K562 (cell line): ENCODE results near the gene PDZD2. TPM values are rescaled to one million over a fixed set of nuclear protein-coding genes. Genes with fewer than 3 reads are reported as not detected.

Experiments
- ATAC-seq: fragments of 200-7000 bp; cut with Tn5 transposase; 3 replicates; pipeline ENCODE4 v1.9.1; 2020; ENCODE audit warnings: moderate library complexity
- BruUV-seq: library from RNA; stranded (reverse); fragments of 400-500 nt; replicated peaks from 2 replicates; lab custom pipeline; 2021; lab: Mats Ljungman, UMichigan
- CTCF ChIA-PET: fragments of 300-600 bp; formaldehyde crosslinking; extraction: SDS; loops from one replicate; lab custom pipeline; 2021; ENCODE audit warnings: low intra/inter-chr PET ratio; lab: Yijun Ruan, JAX
- POLR2A ChIA-PET: fragments of 300-600, 350-650 bp; sonication (Branson Sonifier 250); formaldehyde crosslinking; extraction: SDS; loops from one replicate; lab custom pipeline; 2021; ENCODE audit warnings: antibody characterized with exemption, inconsistent platforms; lab: Yijun Ruan, JAX
- DNase-seq, 4 experiments: peaks; one replicate each; pipeline versions ENCODE4 v3.0.0 to v3.0.0-alpha.2; 2011 to 2018; ENCODE audit warnings: low spot score in 3 of 4, mixed read lengths in 3 of 4; ENCODE audit errors: extremely low read depth in 1 of 4
- FAIRE-seq: peaks from 2 replicates; lab custom pipeline; 2011; peaks lifted over from hg19 to GRCh38; lab: Jason Lieb, UNC
- H2AFZ ChIP-seq: 2 replicates; pipeline ENCODE4 v1.6.0; 2011; ENCODE audit warnings: low read depth, low read length, control low read depth, inconsistent platforms
- H3K27ac ChIP-seq: fragments of 200-600 bp; 3 replicates; pipeline ENCODE4 v1.8.0; 2011; ENCODE audit warnings: low read depth, mild to moderate bottlenecking, control low read depth, inconsistent platforms, low read length, moderate library complexity, mixed read lengths; ENCODE audit errors: extremely low read depth
- H3K27me3 ChIP-seq, 2 experiments: fragments of 300-600 bp in 1 of 2; 2 replicates in 1 of 2; 3 replicates in 1 of 2; pipeline versions ENCODE4 v1.6.0 to v1.8.0; 2011; ENCODE audit warnings: inconsistent platforms in 2 of 2, low read length in 2 of 2, mild to moderate bottlenecking in 1 of 2, mixed read lengths in 1 of 2, moderate library complexity in 1 of 2; ENCODE audit not compliant: control insufficient read depth in 2 of 2, insufficient read depth in 2 of 2
- H3K36me3 ChIP-seq: fragments of 300-600 bp; 3 replicates; pipeline ENCODE4 v1.8.0; 2011; ENCODE audit warnings: mild to moderate bottlenecking, low read length, inconsistent platforms; ENCODE audit not compliant: control insufficient read depth, insufficient read depth
- H3K4me1 ChIP-seq, 2 experiments: fragments of 200-600 bp in 1 of 2; replicated peaks in 1 of 2; 2 replicates in 1 of 2; 3 replicates in 1 of 2; pipeline versions ENCODE4 v1.5.1 to v1.8.0; 2011; ENCODE audit warnings: inconsistent platforms in 2 of 2, low read length in 2 of 2, mild to moderate bottlenecking in 1 of 2, mixed read lengths in 1 of 2, moderate library complexity in 1 of 2; ENCODE audit not compliant: control insufficient read depth in 2 of 2, insufficient read depth in 2 of 2
- H3K4me2 ChIP-seq: 2 replicates; pipeline ENCODE4 v1.6.1; 2011; ENCODE audit warnings: low read length, control low read depth, inconsistent platforms, mixed read lengths; ENCODE audit not compliant: insufficient read depth
- H3K4me3 ChIP-seq: fragments of 200-600 bp; sonication (generic), shearing (Covaris generic); 2 replicates; pipeline ENCODE4 v1.5.1; 2016; ENCODE audit warnings: control low read depth, inconsistent platforms
- H3K79me2 ChIP-seq: fragments of 200-600 bp; 3 replicates; pipeline ENCODE4 v1.8.0; 2011; ENCODE audit warnings: low read length, inconsistent platforms; ENCODE audit not compliant: control insufficient read depth, insufficient read depth
- H3K9ac ChIP-seq, 2 experiments: 2 replicates each; pipeline versions ENCODE4 v1.6.0 to v1.6.1; 2011; ENCODE audit warnings: low read depth in 2 of 2, low read length in 2 of 2, control low read depth in 1 of 2, inconsistent platforms in 1 of 2, mild to moderate bottlenecking in 1 of 2, mixed read lengths in 1 of 2; ENCODE audit not compliant: insufficient read depth in 1 of 2
- H3K9me1 ChIP-seq: one replicate; pipeline ENCODE4 v1.6.0; 2011; ENCODE audit warnings: inconsistent platforms, mild to moderate bottlenecking, low read length, moderate library complexity; ENCODE audit not compliant: control insufficient read depth, insufficient read depth
- H3K9me3 ChIP-seq: replicated peaks from 2 replicates; pipeline ENCODE4 v1.5.1; 2011; ENCODE audit warnings: low read depth, low read length, inconsistent platforms; ENCODE audit not compliant: control insufficient read depth, insufficient read depth
- H4K20me1 ChIP-seq: replicated peaks from 2 replicates; pipeline ENCODE4 v1.6.1; 2011; ENCODE audit warnings: low read length, inconsistent platforms, mixed read lengths; ENCODE audit not compliant: control insufficient read depth, insufficient read depth
- HNRNPH1 ChIP-seq: fragments of 200-400 bp; formaldehyde crosslinking; optimal IDR thresholded peaks from 2 replicates; pipeline ENCODE3; 2017; ENCODE audit warnings: low read depth, mild to moderate bottlenecking, low read length, moderate library complexity
- PTTG1 ChIP-seq: fragments of 450-650 bp; IDR thresholded peaks from 2 replicates; pipeline ENCODE4 v1.6.1; 2016; ENCODE audit warnings: low read depth, mild to moderate bottlenecking, missing genetic modification characterization, missing compliant biosample characterization
- TEAD4 ChIP-seq, 2 experiments: sonication (generic) in 1 of 2; formaldehyde crosslinking in 1 of 2; IDR thresholded peaks; 2 replicates each; pipeline versions ENCODE4 v1.6.1 to v1.8.0; 2012 to 2022; ENCODE audit warnings: borderline replicate concordance in 1 of 2, inconsistent platforms in 1 of 2, low read length in 1 of 2, mild to moderate bottlenecking in 1 of 2, missing genetic modification reagents in 1 of 2
- ZNF408 ChIP-seq: fragments of 250-450 bp; sonication (Bioruptor Pico); IDR thresholded peaks from 2 replicates; pipeline ENCODE4 v1.4.0; 2020; ENCODE audit warnings: low read depth, mild to moderate bottlenecking, moderate library complexity
- WGBS: fragments of 100-300 bp; shearing (Covaris generic); methylation state at CpG from one replicate; pipeline ENCODE4 v1.1.6; 2016; ENCODE audit warnings: low coverage, mixed read lengths; ENCODE audit not compliant: insufficient coverage; ENCODE audit errors: missing lambda C conversion rate; 5-methylcytosine and 5-hydroxymethylcytosine counted together
- in situ Hi-C: fragments of 300-500 bp; cut with MboI; formaldehyde crosslinking; loops from 4 replicates; pipeline ENCODE4 v1.15.0; 2018; ENCODE audit warnings: inconsistent platforms, mixed read lengths
- intact Hi-C: fragments of 100-400 bp; cut with micrococcal nuclease; formaldehyde crosslinking; loops from 2 replicates; pipeline ENCODE4 v1.14.2; 2022
- polyA plus RNA-seq, 8 experiments: library from polyadenylated mRNA; depleted of rRNA in 4 of 8; stranded (reverse) in 5 of 8; unstranded in 3 of 8; fragments of >200 nt; fragmentation: Nextera tagmentation in 2 of 8; fragmentation: Illumina TruSeq in 1 of 8; extraction: Ambion mirVana in 2 of 8; extraction: Trizol in 1 of 8; gene quantifications; 2 replicates each; pipeline versions ENCODE4 v1.2.1 to v1.2.3, GENCODE V29; 2011 to 2014; ENCODE audit warnings: inconsistent platforms in 1 of 8, missing spikeins in 1 of 8
- total RNA-seq, 7 experiments: library from RNA; depleted of rRNA in 6 of 7; stranded (reverse); fragments of >200 nt in 6 of 7; fragmentation: Illumina TruSeq in 2 of 7; extraction: Trizol in 2 of 7; gene quantifications; 2 replicates each; pipeline versions ENCODE4 v1.2.1 to v1.2.3, GENCODE V29; 2011 to 2021; ENCODE audit warnings: low replicate concordance in 1 of 7
- TF ChIP-seq, protein P1 (sequence below), 3 experiments: IDR thresholded peaks in 2 of 3; conservative IDR thresholded peaks in 1 of 3; 2 replicates each; pipeline ENCODE4 v1.5.1; 2011 to 2012; ENCODE audit warnings: low read length in 3 of 3, mild to moderate bottlenecking in 3 of 3, control low read depth in 2 of 3, improper control_type of control experiment in 1 of 3, inconsistent platforms in 1 of 3, low read depth in 1 of 3, mixed read lengths in 1 of 3, moderate library complexity in 1 of 3; ENCODE audit not compliant: insufficient read depth in 2 of 3

Gene PDZD2
- total and polyA plus RNA-seq, 9 of the 15 experiments (the other 6 are each of a cell fraction or from before 2014, with no cell fraction given): 0.02 to 0.08 (median 0.04) TPM; not detected in 6

DNA sequence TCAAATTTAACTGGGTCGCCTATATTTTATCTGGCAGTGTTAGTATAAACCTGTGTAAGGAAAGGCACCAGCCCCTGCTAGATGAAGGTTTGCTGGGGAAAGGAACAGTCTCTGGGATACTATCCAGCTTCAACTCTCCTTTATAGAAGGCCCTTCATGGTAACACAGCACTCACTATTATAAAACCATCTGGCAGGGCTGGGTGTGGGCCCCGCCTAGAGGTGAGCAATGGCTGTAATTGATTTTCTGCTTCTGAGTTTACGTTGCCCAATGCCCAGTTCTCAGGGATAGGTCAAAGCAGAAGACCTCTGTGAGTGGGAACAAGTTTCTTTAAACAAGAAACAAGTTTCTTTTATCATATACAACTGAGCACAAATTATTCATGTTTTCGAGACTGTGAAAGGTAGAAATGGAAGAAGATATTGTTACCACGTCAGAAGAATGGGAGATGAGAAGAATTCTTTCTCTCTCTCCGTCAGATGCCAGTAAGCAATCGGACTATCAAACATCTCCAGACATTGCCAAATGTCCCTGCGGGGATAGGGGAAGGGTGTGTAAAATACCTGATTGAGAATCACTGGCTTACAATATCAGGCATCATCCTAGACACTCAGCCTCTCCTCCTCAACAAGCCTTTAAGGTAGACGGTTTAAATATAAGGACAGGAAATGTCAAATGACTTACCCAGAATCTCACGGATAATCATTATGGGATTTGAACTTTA, 205.9 kb downstream of the PDZD2 start (continued):
- TF ChIP-seq, protein P1, sequence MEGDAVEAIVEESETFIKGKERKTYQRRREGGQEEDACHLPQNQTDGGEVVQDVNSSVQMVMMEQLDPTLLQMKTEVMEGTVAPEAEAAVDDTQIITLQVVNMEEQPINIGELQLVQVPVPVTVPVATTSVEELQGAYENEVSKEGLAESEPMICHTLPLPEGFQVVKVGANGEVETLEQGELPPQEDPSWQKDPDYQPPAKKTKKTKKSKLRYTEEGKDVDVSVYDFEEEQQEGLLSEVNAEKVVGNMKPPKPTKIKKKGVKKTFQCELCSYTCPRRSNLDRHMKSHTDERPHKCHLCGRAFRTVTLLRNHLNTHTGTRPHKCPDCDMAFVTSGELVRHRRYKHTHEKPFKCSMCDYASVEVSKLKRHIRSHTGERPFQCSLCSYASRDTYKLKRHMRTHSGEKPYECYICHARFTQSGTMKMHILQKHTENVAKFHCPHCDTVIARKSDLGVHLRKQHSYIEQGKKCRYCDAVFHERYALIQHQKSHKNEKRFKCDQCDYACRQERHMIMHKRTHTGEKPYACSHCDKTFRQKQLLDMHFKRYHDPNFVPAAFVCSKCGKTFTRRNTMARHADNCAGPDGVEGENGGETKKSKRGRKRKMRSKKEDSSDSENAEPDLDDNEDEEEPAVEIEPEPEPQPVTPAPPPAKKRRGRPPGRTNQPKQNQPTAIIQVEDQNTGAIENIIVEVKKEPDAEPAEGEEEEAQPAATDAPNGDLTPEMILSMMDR (IDR thresholded peaks at IDR 0.05 in 2 of 3, conservative IDR thresholded peaks at IDR 0.05 in 1 of 3; ENCODE audit: insufficient read depth in 2 of 3, low read depth in 1 of 3, low read length in 3 of 3): no peak
- no peak for TF ChIP-seq ZNF408 (CRISPR knock-in tag)
- no peak for TF ChIP-seq PTTG1 (tag)
- TF ChIP-seq, all 486 proteins: peak for 0

DNA sequence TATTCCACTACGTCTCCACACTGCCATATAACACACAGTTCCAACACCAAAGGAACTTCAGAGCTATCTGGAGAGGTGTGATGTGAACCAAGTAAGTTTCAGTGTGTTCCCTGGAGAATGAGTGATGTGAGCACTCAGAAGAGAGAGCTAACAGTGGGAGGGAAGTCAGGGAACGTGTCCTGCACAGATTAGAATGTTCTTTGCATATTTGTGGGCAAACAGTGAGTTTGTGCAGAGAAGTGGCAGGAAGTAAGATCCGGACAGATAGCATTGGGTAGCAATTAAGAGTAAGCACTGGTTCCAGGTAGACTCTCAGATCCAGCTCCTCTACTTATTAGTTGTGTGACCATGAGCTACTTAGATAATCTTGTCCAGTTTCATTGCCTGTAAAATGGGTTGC, 206.4 kb downstream of the PDZD2 start:
- Histone ChIP-seq H3K27me3 (peaks cover 3 to 4% of the 10 kb centered on the region in 2 experiments; a peak in 3 of 5 replicates), H3K79me2 (no peaks in the 10 kb centered on the region), H2AFZ (no peak overlapping the region), H3K36me3 (no peaks in the 10 kb centered on the region), H3K4me1 (no peaks in the 10 kb centered on the region), H3K9me1 (no peaks in the 10 kb centered on the region), H3K4me3 (no peak overlapping the region), H3K9ac (no peak overlapping the region), H4K20me1 (no peaks in the 10 kb centered on the region), H3K9me3 (no peaks in the 10 kb centered on the region), H3K27ac (no peak overlapping the region), H3K4me2 (no peak overlapping the region)
- FAIRE-seq: no peak
- no TSS peak for BruUV-seq
- ATAC-seq: no peak
- ChIA-PET CTCF (no interaction called here), POLR2A (interaction anchor here (0.5 kb wide), 2 partner anchors 46 to 96 kb away, joined by 3 to 4 read pairs; no protein-coding TSS in a partner anchor)
- WGBS: 0% methylated on average over 3 of the region's 3 CpGs
- intact Hi-C loops: no loop called here
- in situ Hi-C loops: no loop called here
- TF ChIP-seq TEAD4 (IDR thresholded peaks at IDR 0.05; ENCODE audit: low read length) (peak; percentile 35; the same call in 1 of the 2 replicates), TEAD4 (CRISPR knock-in tag; IDR thresholded peaks at IDR 0.05; ENCODE audit: borderline replicate concordance) (no peak), HNRNPH1 (no peak)
- no peak for DNase-seq
